GM18951 (cell line): ENCODE data around the gene TFIP11.

Source experiments
- POLR2A ChIP-seq: IDR thresholded peaks from 4 replicates; pipeline ENCODE4 v1.6.1; 2011; ENCODE audit warnings: mild to moderate bottlenecking; ENCODE audit not compliant: insufficient read length, insufficient read depth; ENCODE audit errors: extremely low read depth
- in situ Hi-C: fragments of 300-500 bp; cut with MboI; formaldehyde crosslinking; loops from one replicate; pipeline ENCODE4 v1.12.0; 2022; ENCODE audit warnings: low sequenced_read_pairs, mixed read lengths, inconsistent platforms; ENCODE audit not compliant: unreplicated experiment

The TFIP11 gene

DNA sequence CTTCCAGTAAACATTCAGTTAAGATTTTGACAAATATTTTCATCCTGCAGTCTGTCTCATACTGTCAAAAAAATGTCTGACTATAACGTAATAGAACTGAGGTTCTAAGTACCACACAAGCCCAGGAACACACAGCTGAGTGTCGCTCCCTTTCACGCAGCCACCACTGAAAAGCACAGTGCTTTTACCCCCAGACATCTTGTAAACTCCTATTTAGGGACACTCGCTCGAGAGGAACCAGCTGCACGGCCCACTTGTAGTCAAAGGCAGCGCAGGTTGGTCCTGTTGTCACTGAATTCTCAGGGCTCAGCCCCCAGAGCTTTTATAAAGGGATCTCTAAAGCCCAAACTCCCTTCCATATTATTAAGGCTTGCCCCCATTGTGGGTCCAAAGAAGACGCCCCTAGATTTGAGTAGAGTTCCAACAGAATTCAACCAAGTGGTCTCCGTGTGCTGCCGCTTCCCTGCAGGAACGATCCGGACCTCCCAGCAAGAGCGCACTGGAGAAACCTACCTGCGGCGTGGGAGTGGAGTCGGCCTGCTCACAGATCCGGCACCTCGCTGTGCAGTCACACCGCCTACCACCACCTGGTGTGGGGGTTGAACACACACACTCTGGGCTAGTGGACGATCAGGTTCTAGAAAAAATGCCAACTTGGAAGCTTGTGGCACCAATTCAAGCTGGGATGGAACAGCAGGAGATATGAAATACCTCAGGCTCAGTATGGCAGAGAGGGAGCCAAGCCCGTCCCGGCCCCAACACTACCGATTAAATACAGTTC, 59.8 kb downstream of the TFIP11 start:
- in situ Hi-C loops: loop anchor here (25.0 kb wide), 1 partner anchor 90 kb away; no protein-coding TSS in a partner anchor
- TF ChIP-seq POLR2A: no peak

DNA sequence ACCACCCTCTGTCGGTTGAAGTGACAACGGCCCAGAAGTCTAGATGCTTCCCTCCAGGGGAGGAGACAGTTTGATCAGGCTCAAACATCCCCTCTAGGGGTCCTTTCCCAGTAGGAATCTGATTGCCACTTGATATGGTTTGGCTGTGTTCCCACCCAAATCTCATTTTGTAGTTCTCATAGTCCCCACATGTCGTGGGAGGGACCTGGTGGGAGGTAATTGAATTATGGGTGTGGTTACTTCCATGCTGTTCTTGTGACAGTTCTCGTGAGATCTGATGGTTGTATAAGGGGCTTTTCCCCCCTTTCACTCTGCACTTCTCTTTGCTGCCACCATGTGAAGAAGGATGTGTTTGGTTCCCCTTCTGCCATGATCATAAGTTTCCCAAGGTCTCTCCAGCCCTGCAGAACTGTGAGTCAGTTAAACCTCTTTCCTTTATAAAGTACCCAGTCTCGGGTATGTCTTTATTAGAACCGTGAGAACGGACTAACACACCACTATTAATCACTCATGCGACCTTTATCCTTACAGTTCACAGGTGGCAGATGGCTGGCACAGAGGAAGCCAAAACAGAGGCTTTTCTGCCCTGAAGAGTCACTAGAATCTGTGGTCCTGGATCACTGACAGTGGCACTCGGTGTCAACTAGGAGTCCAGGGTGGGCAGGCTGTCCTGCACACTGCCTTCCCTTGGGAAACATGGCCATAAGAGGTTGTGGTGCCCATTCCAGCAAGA, 61.7 kb downstream of the TFIP11 start:
- TF ChIP-seq POLR2A: no peak
- in situ Hi-C loops: loop anchor here (25.0 kb wide), 1 partner anchor 88 kb away; no protein-coding TSS in a partner anchor

DNA sequence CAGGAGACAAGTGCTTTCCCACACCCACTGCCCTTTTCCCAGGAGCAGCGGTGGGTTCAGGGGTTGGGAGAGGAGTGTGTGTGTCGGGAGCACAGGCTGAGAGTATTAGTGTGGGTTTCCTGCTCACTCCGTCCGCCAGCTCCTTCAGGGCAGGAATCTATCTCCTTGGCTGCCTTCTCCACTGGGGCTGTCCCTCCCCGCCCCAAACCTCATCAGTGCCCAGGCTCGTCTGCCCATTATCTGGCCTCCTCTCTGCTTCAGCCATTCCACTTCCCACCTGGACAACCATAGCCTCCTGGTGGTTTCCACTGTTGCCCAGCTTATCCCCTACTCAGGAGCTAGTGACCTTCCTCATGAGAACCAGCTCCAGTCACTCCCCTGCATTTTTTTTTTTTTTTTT, 63.3 kb downstream of the TFIP11 start:
- in situ Hi-C loops: no loop called here
- TF ChIP-seq POLR2A: no peak

DNA sequence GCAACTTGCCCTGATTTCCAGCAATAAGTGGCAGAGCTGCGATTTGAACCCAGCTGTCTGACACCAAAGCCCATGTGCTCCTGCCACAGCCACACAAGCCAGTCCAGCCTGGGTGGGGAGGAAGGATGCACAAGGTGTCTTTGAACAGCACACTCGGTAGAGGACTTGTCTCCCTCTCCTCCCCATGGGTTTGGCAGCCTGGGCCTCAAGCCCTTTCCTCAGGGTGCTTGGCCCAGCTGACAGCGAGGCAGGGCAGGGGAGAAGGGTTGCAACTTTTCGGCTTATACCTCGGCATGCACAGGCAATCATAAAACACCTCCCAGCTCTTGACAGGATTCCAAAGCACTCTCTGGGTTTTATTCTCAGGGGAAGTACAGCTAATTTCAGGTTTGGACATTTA, 63.9 kb downstream of the TFIP11 start:
- in situ Hi-C loops: no loop called here
- TF ChIP-seq POLR2A: no peak

DNA sequence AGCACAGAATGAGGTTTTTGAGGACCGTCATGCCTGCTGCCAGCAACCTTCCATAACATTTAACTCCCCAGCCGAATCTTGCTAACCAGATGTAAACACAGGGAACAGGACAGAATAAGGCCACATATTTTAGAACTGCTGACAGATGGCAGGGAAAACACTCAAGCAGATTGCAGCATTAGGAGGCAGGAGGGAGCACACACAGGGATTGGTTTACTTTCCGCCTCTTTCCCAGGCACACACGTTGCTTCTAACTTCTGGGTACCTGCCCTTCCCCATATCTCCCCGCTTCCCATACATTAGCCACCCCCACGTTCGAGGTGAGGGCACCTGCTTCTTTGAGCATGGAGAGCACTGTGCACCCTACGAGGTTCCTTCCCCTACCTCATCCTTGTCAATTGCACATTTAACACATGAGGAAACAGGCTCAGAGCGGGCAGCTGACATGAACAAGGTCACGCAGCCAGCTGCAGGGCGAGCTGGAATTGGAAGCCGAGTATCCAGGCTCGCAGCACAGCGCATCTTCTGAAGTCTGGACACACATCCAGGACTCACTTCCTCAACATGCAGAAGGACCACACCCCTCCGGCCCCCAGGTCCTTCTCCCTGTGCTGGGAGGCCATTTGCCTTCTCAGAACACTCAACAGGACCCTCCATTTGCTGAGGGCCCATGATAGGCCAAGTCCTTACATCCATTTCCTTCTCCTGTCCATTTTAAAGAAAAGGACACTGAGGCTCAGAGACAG, 64.5 kb downstream of the TFIP11 start:
- no peak for TF ChIP-seq POLR2A
- in situ Hi-C loops: no loop called here

DNA sequence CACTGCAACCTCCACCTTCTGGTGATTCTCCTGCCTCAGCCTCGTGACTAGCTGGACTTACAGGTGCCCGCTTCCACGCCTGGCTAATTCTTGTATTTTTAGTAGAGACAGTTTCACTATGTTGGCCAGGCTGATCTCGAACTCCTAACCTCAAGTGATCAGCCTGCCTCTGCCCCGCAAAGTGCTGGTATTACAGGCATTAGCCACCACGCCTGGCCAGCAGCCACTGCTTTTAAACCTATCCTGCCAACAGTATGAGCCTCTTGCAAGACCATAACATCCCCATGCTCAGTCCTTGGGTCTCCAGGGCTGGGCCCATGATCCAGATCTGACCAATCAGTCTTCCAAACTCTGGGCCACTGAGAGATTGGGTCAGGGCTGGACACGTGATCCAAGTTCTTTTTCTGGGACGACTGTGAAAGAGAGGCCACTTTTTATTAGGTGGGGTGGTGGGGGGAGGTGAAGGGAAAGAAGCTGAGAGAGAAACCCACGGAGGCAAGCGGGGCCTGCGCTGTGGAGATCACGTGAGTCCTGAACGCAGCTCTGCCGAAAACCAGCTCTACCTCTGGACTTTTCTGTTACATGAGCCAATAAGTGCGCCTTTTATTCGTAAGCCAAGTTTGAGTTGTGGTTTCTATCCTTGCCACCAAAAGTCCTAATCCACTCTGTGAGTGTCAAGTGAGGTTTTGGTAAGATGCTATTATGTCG, 65.3 kb downstream of the TFIP11 start:
- in situ Hi-C loops: no loop called here
- TF ChIP-seq POLR2A: no peak

DNA sequence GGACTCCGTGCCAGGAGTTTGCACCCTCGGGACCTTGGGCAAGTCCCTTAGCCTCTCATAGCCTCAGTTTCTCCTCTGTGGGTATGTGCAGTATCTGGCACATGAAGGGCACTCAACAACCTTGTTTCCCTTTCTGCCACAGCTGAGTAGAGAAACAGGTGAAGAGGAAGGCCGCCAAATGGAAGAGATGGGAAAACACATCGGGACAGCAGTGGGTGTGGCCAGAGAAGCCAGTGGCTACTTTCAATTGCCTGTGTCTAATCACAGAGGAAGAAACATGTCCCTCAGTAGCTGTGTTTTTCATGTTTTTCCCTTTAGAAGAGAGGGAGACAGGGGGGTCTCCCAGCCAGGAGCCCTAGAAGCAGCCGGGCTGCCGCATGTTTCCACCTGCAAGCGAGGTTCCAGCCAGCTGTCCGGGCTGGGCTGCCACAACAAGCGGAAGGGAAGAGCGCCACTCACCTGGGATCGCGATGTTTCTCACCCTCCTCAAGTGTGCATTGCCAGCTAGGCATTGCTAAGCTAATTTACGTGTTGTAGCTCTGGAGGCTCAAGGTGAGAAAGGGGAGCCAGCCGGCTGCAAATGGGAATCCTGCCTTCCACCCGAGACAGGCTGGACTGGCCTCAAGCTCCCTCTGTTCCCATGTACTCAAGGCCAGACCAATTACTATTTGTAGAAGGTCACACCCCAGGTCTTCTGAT, 66.5 kb downstream of the TFIP11 start:
- in situ Hi-C loops: no loop called here
- TF ChIP-seq POLR2A: no peak

DNA sequence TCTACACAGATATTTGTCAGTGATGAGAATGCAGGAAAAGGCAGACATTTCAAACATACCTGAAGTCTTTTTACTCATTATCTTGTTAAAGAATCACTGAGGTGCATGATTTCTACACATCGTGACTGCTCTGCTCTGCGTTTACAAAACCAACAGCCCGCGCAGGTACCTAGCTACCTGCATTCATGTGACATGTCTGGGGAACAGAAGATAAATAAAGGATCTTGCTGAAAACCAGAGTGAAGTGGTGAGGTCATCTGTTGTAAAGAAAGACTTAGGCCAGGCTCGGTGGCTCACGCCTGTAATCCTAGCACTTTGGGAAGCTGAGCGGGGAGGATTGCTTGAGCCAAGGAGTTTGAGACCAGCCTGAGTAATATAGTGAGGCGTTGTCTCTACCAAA, 67.5 kb downstream of the TFIP11 start:
- no peak for TF ChIP-seq POLR2A
- in situ Hi-C loops: no loop called here

DNA sequence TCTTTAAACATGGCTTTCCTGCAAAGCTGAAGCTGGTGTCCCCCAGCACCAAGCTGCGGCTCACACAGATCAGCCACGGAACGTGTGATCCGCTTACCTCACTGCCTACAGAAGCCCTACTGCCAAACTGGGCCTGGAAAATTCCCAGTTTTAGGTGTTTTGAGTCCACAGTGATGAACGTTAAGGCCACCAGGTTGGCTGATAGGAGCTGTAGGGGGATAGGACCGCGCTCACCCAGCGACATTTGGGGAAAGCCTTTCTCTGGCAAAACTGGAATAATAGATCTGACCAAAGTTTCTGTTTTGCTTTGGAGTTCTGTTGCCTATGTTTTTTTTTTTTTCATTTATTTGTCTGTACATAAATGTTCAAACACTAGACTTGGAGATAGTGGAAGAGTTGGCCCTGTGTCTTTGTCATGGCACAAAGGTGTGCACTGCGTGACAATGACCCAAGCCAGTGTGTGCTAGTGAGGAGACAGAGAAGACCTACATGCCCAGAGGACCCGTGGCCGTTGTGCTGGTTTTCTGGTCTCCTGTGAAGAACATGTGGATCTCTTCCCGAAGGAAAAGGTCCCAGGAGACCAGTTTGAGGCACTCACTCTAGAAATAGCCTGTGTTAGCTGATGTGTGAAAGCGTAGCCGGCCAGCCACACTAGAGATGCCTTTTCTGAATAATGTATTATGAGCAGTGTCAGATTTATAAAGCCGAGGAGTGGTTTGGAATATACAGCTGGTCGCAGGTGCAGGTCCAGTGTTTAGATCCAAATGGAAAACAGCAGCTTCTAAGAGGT, 68.2 kb downstream of the TFIP11 start:
- in situ Hi-C loops: no loop called here
- TF ChIP-seq POLR2A: no peak

DNA sequence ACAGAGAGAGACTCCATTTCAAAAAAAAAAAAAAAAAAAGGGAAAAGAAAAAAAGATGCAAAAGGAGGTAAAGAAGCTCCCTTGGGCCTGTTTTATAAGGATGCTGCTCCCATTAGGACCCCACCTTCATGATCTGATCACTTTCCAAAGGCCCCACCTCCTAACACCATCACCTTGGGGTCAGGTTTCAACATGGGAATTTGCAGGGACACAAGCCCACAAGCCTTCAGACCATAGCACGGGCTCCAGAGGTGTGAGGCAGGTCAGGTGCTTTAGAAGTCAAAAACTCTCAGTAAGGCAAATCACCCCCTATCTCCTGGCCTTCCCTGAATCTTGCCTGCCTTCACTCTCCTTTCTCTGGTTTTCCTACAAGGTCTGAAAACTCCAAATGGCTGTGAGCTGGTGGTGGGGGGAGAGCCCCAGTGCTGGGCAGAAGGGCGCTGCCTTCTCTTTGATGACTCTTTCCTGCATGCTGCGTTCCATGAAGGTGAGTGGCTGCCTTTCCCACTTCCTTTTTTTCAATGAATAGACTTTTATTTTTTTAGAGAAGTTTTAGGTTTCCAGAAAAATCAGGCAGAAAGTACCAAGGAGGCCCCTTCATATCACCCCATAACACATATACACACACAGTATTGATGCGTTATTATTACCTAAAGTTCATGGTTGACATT, 70.1 kb downstream of the TFIP11 start:
- no peak for TF ChIP-seq POLR2A
- in situ Hi-C loops: no loop called here
